HUES64 (cell line): ENCODE results near the gene HRH1.
"Not testable (repeated sequence)": the region's sequence is repeated elsewhere in the genome, so short reads cannot be mapped to it uniquely, and the experiment has no call there.

Experiments used
- H3K27ac ChIP-seq: 2 replicates; pipeline ENCODE4 v1.7.0; 2013; ENCODE audit warnings: low read depth, low read length, inconsistent platforms
- H3K27me3 ChIP-seq: 2 replicates; pipeline ENCODE4 v1.6.1; 2013; ENCODE audit warnings: mild to moderate bottlenecking, low read length; ENCODE audit not compliant: insufficient read depth
- H3K36me3 ChIP-seq: 2 replicates; pipeline ENCODE4 v1.6.1; 2013; ENCODE audit warnings: mild to moderate bottlenecking, low read length; ENCODE audit not compliant: insufficient read depth
- H3K4me1 ChIP-seq: 2 replicates; pipeline ENCODE4 v1.6.1; 2013; ENCODE audit warnings: mild to moderate bottlenecking, low read length, moderate library complexity; ENCODE audit not compliant: insufficient read depth
- H3K4me3 ChIP-seq: 2 replicates; pipeline ENCODE4 v1.5.1; 2013; ENCODE audit warnings: mild to moderate bottlenecking, low read length, moderate library complexity
- H3K9ac ChIP-seq: 2 replicates; pipeline ENCODE4 v1.6.1; 2013; ENCODE audit warnings: mild to moderate bottlenecking, low read depth, low read length
- H3K9me3 ChIP-seq: 2 replicates; pipeline ENCODE4 v1.6.1; 2013; ENCODE audit warnings: low read depth, low read length; ENCODE audit not compliant: insufficient read depth
- WGBS: fragments of 150-250, 120-280 bp; methylation state at CpG from one replicate; pipeline ENCODE4 v1.1.7; 2013; ENCODE audit warnings: missing lambda C conversion rate; 5-methylcytosine and 5-hydroxymethylcytosine counted together

The HRH1 gene

DNA sequence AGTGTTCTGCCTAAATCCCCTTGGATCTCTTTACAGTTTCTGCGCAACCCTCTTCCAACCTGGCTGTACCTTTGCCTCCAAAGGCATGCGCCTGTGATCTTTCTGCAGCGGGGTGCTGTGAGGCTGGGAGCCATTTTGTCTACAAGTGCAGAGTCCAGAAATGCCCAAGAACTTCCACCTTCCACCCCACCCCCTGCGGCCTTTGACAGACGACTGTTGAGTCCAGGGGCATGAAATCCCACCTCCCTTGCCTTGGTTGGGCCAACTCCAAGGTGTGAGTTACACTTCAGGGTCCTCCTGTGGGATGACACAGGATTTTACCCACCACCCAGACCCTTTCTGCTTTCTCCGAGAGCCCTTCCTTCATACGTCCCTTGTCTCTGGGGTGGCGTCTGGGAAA, 24.1 kb downstream of the HRH1 start:
- WGBS: 93% methylated on average over 8 of the region's 8 CpGs
- H3K4me3 ChIP-seq: no peak overlapping the region
- H3K27me3 ChIP-seq: no peaks in the 10 kb centered on the region
- no peaks in the 10 kb centered on the region for H3K36me3 ChIP-seq
- H3K27ac ChIP-seq: no peak overlapping the region
- no peaks in the 10 kb centered on the region for H3K9me3 ChIP-seq
- no peaks in the 10 kb centered on the region for H3K4me1 ChIP-seq
- no peak overlapping the region for H3K9ac ChIP-seq

- not testable (repeated sequence) for H3K27me3 ChIP-seq, H3K9ac ChIP-seq, H3K9me3 ChIP-seq, H3K4me1 ChIP-seq, H3K27ac ChIP-seq, H3K4me3 ChIP-seq, H3K36me3 ChIP-seq
- 93% methylated on average over 15 of the region's 15 CpGs for WGBS
Observed at GRCh38 chr3:11184328-11184969, 30.2 kb downstream of the HRH1 start.

GRCh38 chr3:11185144-11185543, 30.9 kb downstream of the HRH1 start:
- 95% methylated on average over 3 of the region's 3 CpGs for WGBS
- H3K27ac ChIP-seq: no peak overlapping the region
- H3K4me1 ChIP-seq: no peaks in the 10 kb centered on the region

GRCh38 chr3:11185564-11186317, 31.4 kb downstream of the HRH1 start:
- Histone ChIP-seq H3K27me3 (no peaks in the 10 kb centered on the region), H3K9me3 (no peaks in the 10 kb centered on the region), H3K9ac (no peak overlapping the region), H3K36me3 (no peaks in the 10 kb centered on the region), H3K27ac (no peak overlapping the region), H3K4me3 (no peak overlapping the region), H3K4me1 (no peaks in the 10 kb centered on the region)
- WGBS: 78% methylated on average over 13 of the region's 13 CpGs

More at GRCh38 chr3:11185144-11185543, 30.9 kb downstream of the HRH1 start:
- no peaks in the 10 kb centered on the region for H3K36me3 ChIP-seq
- no peaks in the 10 kb centered on the region for H3K9me3 ChIP-seq
- H3K9ac ChIP-seq: no peak overlapping the region
- H3K27me3 ChIP-seq: no peaks in the 10 kb centered on the region
- no peak overlapping the region for H3K4me3 ChIP-seq

DNA sequence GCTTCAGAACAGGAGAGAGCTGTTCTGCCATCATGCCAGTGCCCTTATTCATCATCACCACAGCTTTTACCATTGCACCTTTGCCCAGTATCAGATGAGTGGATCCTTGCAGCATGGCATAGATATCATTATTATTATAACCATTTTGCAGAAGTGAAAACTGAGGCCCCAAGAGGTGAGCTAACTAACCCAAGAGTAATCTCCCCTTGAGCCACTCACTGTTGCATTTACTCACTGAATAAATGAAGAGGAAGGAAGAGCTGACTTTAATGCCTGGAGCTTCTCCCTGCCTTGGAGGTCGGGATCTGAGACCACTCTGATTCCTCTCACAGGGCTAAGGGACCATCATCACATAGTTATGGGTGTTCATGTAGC, 32.0 kb downstream of the HRH1 start:
- H3K27me3 ChIP-seq: no peaks in the 10 kb centered on the region
- no peaks in the 10 kb centered on the region for H3K9me3 ChIP-seq
- no peaks in the 10 kb centered on the region for H3K36me3 ChIP-seq
- no peak overlapping the region for H3K9ac ChIP-seq
- no peak overlapping the region for H3K4me3 ChIP-seq
- H3K27ac ChIP-seq: no peak overlapping the region
- H3K4me1 ChIP-seq: no peaks in the 10 kb centered on the region
- WGBS: 82% methylated on average over 1 of the region's 1 CpG

DNA sequence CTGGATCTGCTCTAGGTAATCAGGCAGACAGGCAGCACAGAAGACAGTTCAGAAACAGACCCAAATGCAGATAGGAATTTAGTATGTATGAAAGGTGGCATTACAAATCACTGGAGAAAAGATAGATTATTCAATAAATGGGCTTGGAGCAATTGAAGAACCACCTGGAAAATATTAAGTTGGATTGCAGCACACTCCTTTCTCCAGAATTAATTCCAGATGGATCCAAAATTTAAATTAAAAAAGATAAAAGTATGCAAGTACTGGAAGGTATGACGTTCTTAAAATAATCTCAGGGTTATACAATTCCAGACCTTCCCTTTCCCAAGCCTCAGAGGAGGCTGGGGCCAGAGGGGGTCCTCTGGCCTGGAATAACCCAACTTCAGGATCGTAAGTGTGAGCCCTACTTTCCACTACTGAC, 32.5 kb downstream of the HRH1 start:
- Histone ChIP-seq H3K27ac (no peak overlapping the region), H3K4me3 (no peak overlapping the region), H3K27me3 (no peaks in the 10 kb centered on the region), H3K9me3 (no peaks in the 10 kb centered on the region), H3K36me3 (no peaks in the 10 kb centered on the region), H3K4me1 (no peaks in the 10 kb centered on the region), H3K9ac (no peak overlapping the region)
- WGBS: 87% methylated on average over 2 of the region's 2 CpGs

DNA sequence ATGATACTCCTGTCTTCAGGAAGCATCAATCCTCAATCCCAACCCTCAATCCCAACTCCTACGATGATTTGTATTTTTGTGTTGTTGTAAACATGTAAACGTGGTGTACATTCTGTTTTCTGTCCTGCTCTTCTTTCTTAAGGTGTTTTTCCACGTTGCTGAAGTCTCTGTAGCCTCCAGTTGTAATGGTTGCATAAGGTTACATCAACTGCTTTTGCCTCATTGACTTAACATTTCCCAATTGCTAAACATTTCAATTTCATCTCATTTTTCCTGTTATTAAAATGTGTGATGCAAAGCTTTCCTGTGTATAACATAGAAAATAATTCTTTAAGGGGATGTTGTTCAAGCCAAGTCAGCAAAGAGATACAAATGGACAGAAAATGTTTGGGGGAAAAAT, 33.4 kb downstream of the HRH1 start:
- Histone ChIP-seq H3K4me3 (no peak overlapping the region), H3K9ac (no peak overlapping the region), H3K27ac (no peak overlapping the region), H3K9me3 (no peaks in the 10 kb centered on the region), H3K27me3 (no peaks in the 10 kb centered on the region), H3K4me1 (no peaks in the 10 kb centered on the region), H3K36me3 (no peaks in the 10 kb centered on the region)
- WGBS: 79% methylated on average over 2 of the region's 3 CpGs

DNA sequence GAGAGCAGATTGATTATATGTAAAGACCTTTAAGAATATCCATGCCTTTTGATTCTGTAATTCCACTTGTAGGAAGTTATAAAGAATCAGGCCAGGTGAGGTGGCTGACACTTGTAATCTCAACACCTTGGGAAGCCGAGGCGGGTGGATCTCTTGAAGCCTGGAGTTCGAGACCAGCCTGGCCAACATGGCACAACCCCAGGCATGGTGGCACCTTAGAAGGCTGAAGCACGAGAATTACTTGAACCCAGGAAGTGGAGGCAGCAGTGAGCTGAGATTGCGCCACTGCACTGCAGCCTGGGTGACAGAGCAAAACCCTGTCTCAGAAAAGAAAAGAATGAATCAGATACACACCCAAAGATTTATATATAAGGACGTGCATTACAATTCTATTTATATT, 33.9 kb downstream of the HRH1 start:
- Histone ChIP-seq H3K9ac (no peak overlapping the region), H3K4me3 (no peak overlapping the region), H3K9me3 (no peaks in the 10 kb centered on the region), H3K27ac (no peak overlapping the region), H3K36me3 (no peaks in the 10 kb centered on the region), H3K4me1 (no peaks in the 10 kb centered on the region), H3K27me3 (no peaks in the 10 kb centered on the region)
- 82% methylated on average over 5 of the region's 6 CpGs for WGBS

GRCh38 chr3:11195201-11195600, 40.9 kb downstream of the HRH1 start:
- WGBS: 88% methylated on average over 5 of the region's 5 CpGs
- Histone ChIP-seq H3K9ac (no peak overlapping the region), H3K27ac (no peak overlapping the region)

GRCh38 chr3:11195721-11196332, 41.5 kb downstream of the HRH1 start:
- H3K4me3 ChIP-seq: no peak overlapping the region
- H3K9ac ChIP-seq: no peak overlapping the region
- 56% methylated on average over 10 of the region's 10 CpGs for WGBS
- H3K9me3 ChIP-seq: no peaks in the 10 kb centered on the region
- H3K27me3 ChIP-seq: no peaks in the 10 kb centered on the region
- no peaks in the 10 kb centered on the region; the same call in 1 of the 2 replicates for H3K4me1 ChIP-seq
- no peak overlapping the region for H3K27ac ChIP-seq
- H3K36me3 ChIP-seq: no peaks in the 10 kb centered on the region

More at GRCh38 chr3:11195201-11195600, 40.9 kb downstream of the HRH1 start:
- no peaks in the 10 kb centered on the region for H3K36me3 ChIP-seq
- H3K27me3 ChIP-seq: no peaks in the 10 kb centered on the region
- no peaks in the 10 kb centered on the region for H3K9me3 ChIP-seq
- no peaks in the 10 kb centered on the region; the same call in 1 of the 2 replicates for H3K4me1 ChIP-seq
- no peak overlapping the region for H3K4me3 ChIP-seq

DNA sequence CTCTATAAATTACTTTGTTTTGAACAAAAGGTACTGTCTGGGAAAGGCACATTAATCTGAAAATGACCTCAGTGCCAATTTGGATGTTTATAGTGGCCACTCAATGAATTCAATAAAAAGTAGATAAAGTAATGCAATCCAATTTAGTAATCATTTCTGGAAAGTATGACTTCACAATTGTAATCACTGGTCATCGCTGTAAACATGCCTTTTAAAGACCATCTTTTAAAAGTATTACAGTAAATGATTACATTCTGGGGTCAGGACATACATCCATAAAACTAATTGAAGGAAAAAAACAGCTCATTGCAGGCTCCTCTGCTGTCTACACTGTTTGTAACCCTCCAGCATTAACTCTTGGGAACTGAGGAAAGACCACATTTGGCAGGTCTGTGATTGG, 43.2 kb downstream of the HRH1 start:
- WGBS: no CpG with 5 or more reads among the region's 1 CpG
- Histone ChIP-seq H3K4me1 (peaks cover 4% of the 10 kb centered on the region), H3K27ac (no peak overlapping the region), H3K36me3 (no peaks in the 10 kb centered on the region), H3K4me3 (no peak overlapping the region), H3K9ac (no peak overlapping the region), H3K9me3 (no peaks in the 10 kb centered on the region), H3K27me3 (no peaks in the 10 kb centered on the region)
